HEK293T (cell line): ENCODE results near the gene ROR1.

Experiments used
- CTCF ChIA-PET: fragments of 350-600 bp; formaldehyde crosslinking; extraction: SDS; loops from one replicate; lab custom pipeline; 2021; ENCODE audit warnings: antibody characterized with exemption, inconsistent platforms; lab: Yijun Ruan, JAX
- POLR2A ChIA-PET: fragments of 350-600 bp; formaldehyde crosslinking; extraction: SDS; loops from one replicate; lab custom pipeline; 2020; ENCODE audit warnings: antibody characterized with exemption, inconsistent platforms; lab: Yijun Ruan, JAX
- DNase-seq: peaks from one replicate; pipeline ENCODE4 v3.0.0; 2012; ENCODE audit warnings: mixed read lengths; ENCODE audit errors: extremely low spot score
- ARNT ChIP-seq: fragments of 450-650 bp; IDR thresholded peaks from 2 replicates; pipeline ENCODE4 v1.6.1; 2017; ENCODE audit warnings: mild to moderate bottlenecking
- BHLHE40 ChIP-seq: fragments of 450-650 bp; IDR thresholded peaks from 2 replicates; pipeline ENCODE4 v1.6.1; 2016; ENCODE audit warnings: mild to moderate bottlenecking, moderate library complexity, borderline replicate concordance
- CTBP1 ChIP-seq: fragments of 450-650 bp; IDR thresholded peaks from 2 replicates; pipeline ENCODE4 v1.6.1; 2016; ENCODE audit warnings: borderline replicate concordance
- ELF4 ChIP-seq: fragments of 450-650 bp; IDR thresholded peaks from 2 replicates; pipeline ENCODE4 v1.6.1; 2017; ENCODE audit warnings: antibody characterized with exemption
- FOXA1 ChIP-seq: fragments of 450-650 bp; IDR thresholded peaks from 2 replicates; pipeline ENCODE4 v1.6.1; 2016; ENCODE audit warnings: mild to moderate bottlenecking
- FOXK2 ChIP-seq: fragments of 450-650 bp; IDR thresholded peaks from 2 replicates; pipeline ENCODE4 v1.6.1; 2016; ENCODE audit warnings: mild to moderate bottlenecking
- FOXM1 ChIP-seq: fragments of 450-650 bp; IDR thresholded peaks from 2 replicates; pipeline ENCODE4 v1.6.1; 2017; ENCODE audit warnings: mild to moderate bottlenecking, borderline replicate concordance
- HDGF ChIP-seq: fragments of 450-650 bp; IDR thresholded peaks from 2 replicates; pipeline ENCODE4 v1.6.1; 2017; ENCODE audit warnings: antibody characterized with exemption, borderline replicate concordance
- L3MBTL2 ChIP-seq: fragments of 450-650 bp; conservative IDR thresholded peaks from 2 replicates; pipeline ENCODE4 v1.6.1; 2016; ENCODE audit warnings: mild to moderate bottlenecking
- LEF1 ChIP-seq: fragments of 450-650 bp; IDR thresholded peaks from 2 replicates; pipeline ENCODE4 v1.6.1; 2017; ENCODE audit warnings: mild to moderate bottlenecking, borderline replicate concordance
- NFRKB ChIP-seq: fragments of 450-650 bp; IDR thresholded peaks from 2 replicates; pipeline ENCODE4 v1.6.1; 2016; ENCODE audit warnings: mild to moderate bottlenecking, moderate library complexity
- PKNOX1 ChIP-seq: fragments of 450-650 bp; IDR thresholded peaks from 2 replicates; pipeline ENCODE4 v1.6.1; 2016
- SP1 ChIP-seq: fragments of 450-650 bp; IDR thresholded peaks from 2 replicates; pipeline ENCODE4 v1.6.1; 2017
- SUZ12 ChIP-seq: fragments of 450-650 bp; IDR thresholded peaks from 2 replicates; pipeline ENCODE4 v1.6.1; 2016; ENCODE audit warnings: mild to moderate bottlenecking
- TARDBP ChIP-seq: fragments of 450-650 bp; IDR thresholded peaks from 2 replicates; pipeline ENCODE4 v1.6.1; 2016
- ZNF384 ChIP-seq: fragments of 450-650 bp; IDR thresholded peaks from 2 replicates; pipeline ENCODE4 v1.6.1; 2016

ROR1 gene

GRCh38 chr1:63877816-63878215 is 104.0 kb downstream of the ROR1 start:
- ChIA-PET CTCF (no interaction called here), POLR2A (no interaction called here)
- TF ChIP-seq ZNF384 (no peak), L3MBTL2 (no peak), SP1 (no peak), HDGF (no peak), TARDBP (no peak)
- DNase-seq: no peak

GRCh38 chr1:63878932-63879331 is 105.1 kb downstream of the ROR1 start:
- POLR2A ChIA-PET: no interaction called here
- CTCF ChIA-PET: interaction anchor here (1.5 kb wide), 1 partner anchor 9 kb away, joined by 3 read pairs; no protein-coding TSS in a partner anchor

GRCh38 chr1:63880958-63881576 is 107.2 kb downstream of the ROR1 start:
- POLR2A ChIA-PET: no interaction called here
- TF ChIP-seq SP1 (no peak), LEF1 (no peak), FOXK2 (no peak), CTBP1 (no peak), TARDBP (no peak), NFRKB (no peak), L3MBTL2 (no peak), HDGF (no peak), ZNF384 (no peak), ARNT (no peak), FOXM1 (no peak), PKNOX1 (no peak)
- no peak for DNase-seq
- CTCF ChIA-PET: no interaction called here

More at GRCh38 chr1:63878932-63879331, 105.1 kb downstream of the ROR1 start:
- TF ChIP-seq FOXK2 (no peak), ELF4 (no peak), FOXM1 (no peak), PKNOX1 (no peak), HDGF (no peak), SUZ12 (no peak), BHLHE40 (no peak), L3MBTL2 (no peak)
- DNase-seq: no peak

- DNase-seq: no peak
Observed at GRCh38 chr1:63882048-63882704, 108.4 kb downstream of the ROR1 start.

GRCh38 chr1:63883494-63884235 is 109.8 kb downstream of the ROR1 start:
- TF ChIP-seq FOXA1 (no peak), FOXM1 (no peak), SP1 (no peak), ELF4 (no peak), FOXK2 (no peak)
- POLR2A ChIA-PET: no interaction called here
- DNase-seq: no peak
- CTCF ChIA-PET: interaction anchor here (1.1 kb wide), 1 partner anchor 9 kb away, joined by 3 read pairs; no protein-coding TSS in a partner anchor

More at GRCh38 chr1:63882048-63882704, 108.4 kb downstream of the ROR1 start:
- CTCF ChIA-PET: no interaction called here
- POLR2A ChIA-PET: no interaction called here
- TF ChIP-seq NFRKB (no peak), SP1 (no peak), ZNF384 (no peak), ELF4 (no peak), ARNT (no peak), TARDBP (no peak), BHLHE40 (no peak), FOXA1 (no peak), SUZ12 (no peak), L3MBTL2 (no peak), CTBP1 (no peak), HDGF (no peak)

- DNase-seq: no peak
- CTCF ChIA-PET: no interaction called here
- TF ChIP-seq ELF4 (no peak), NFRKB (no peak), L3MBTL2 (no peak), ZNF384 (no peak), FOXA1 (no peak), LEF1 (no peak), BHLHE40 (no peak), HDGF (no peak), SP1 (no peak), FOXK2 (no peak)
- POLR2A ChIA-PET: no interaction called here
Observed at GRCh38 chr1:63884486-63884885, 110.7 kb downstream of the ROR1 start.
